Prostate gland (tissue), 2 donors: ENCODE results near the gene AURKA. TPM values are rescaled to one million over a fixed set of nuclear protein-coding genes. Genes with fewer than 3 reads are reported as not detected.

Source experiments
- DNase-seq: peaks from one replicate; pipeline ENCODE4 v3.0.0-alpha.2; 2019; ENCODE audit warnings: low spot score
- H3K27ac ChIP-seq, 2 donors: fragments of 200-600 bp; sonication (generic); 2 replicates each; pipeline ENCODE4 v1.5.1; 2017 to 2019
- H3K27me3 ChIP-seq: fragments of 200-600 bp; sonication (generic); replicated peaks from 2 replicates; pipeline ENCODE4 v1.5.1; 2019; ENCODE audit not compliant: insufficient read depth
- H3K36me3 ChIP-seq, 2 donors: fragments of 200-600 bp; sonication (generic); 1 replicate in 1 of 2; 2 replicates in 1 of 2; pipeline versions ENCODE4 v1.5.1 to v1.8.1; 2017 to 2019
- H3K4me1 ChIP-seq: fragments of 200-600 bp; sonication (generic); replicated peaks from 2 replicates; pipeline ENCODE4 v1.5.1; 2019
- H3K4me3 ChIP-seq, 2 donors: fragments of 200-600 bp; sonication (generic); 2 replicates each; pipeline ENCODE4 v1.5.1; 2017 to 2019
- H3K9me3 ChIP-seq: fragments of 200-600 bp; sonication (generic); 2 replicates; pipeline ENCODE4 v1.5.1; 2017
- POLR2A ChIP-seq: fragments of 450-650 bp; IDR thresholded peaks from one replicate; pipeline ENCODE4 v1.6.1; 2016; ENCODE audit warnings: antibody characterized with exemption, mild to moderate bottlenecking
- POLR2AphosphoS5 ChIP-seq: sonication (generic); formaldehyde crosslinking; IDR thresholded peaks from one replicate; pipeline ENCODE4 v1.6.1; 2017; ENCODE audit warnings: antibody characterized with exemption
- WGBS: methylation state at CpG from one replicate; pipeline ENCODE4 v1.1.5; 2018; 5-methylcytosine and 5-hydroxymethylcytosine counted together
- intact Hi-C: fragments of 100-400 bp; cut with DNase I; formaldehyde crosslinking; loops from one replicate; pipeline ENCODE4 v1.14.2; 2022
- total RNA-seq, 2 donors: library from RNA; depleted of rRNA; stranded (reverse); fragments of >200 nt; gene quantifications; one replicate each; pipeline ENCODE4 v1.1.0, GENCODE V29; 2016
- TF ChIP-seq, protein P1 (sequence below), 4 experiments: fragments of 200-600 bp in 2 of 4; fragments of 450-650 bp in 2 of 4; sonication (generic) in 2 of 4; IDR thresholded peaks; 1 replicate in 3 of 4; 2 replicates in 1 of 4; pipeline ENCODE4 v1.5.1; 2016 to 2019; ENCODE audit warnings: antibody characterized with exemption in 4 of 4, mild to moderate bottlenecking in 2 of 4, moderate library complexity in 2 of 4

Gene AURKA
- total RNA-seq, 2 donors from 2014 or later = 2.6 to 9.9 TPM

DNA sequence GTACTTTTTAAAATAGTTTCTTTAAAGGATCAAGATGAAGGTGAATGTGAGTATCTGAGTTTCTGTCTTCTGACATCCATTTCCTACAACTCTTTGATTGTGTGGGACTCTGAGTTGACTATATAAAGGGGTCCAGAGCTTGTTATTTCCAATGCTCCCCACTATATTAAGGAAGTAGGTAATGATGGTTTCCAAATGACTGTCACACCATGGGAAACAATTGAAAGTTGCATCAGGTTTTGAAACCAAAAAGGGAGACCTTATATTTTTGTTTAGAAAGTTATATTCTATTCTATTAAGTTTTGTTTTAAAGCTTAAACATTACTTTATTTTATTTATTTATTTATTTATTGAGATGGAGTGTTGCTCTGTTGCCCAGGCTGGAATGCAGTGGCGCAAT is 31.2 kb upstream of the AURKA start:
- no peak for DNase-seq
- 100% methylated on average over 1 of the region's 1 CpG for WGBS
- intact Hi-C loops = no loop called here
- no peaks in the 10 kb centered on the region for H3K9me3 ChIP-seq
- no peaks in the 10 kb centered on the region for H3K36me3 ChIP-seq
- H3K27me3 ChIP-seq = no peaks in the 10 kb centered on the region
- TF ChIP-seq POLR2A (no peak), POLR2AphosphoS5 (no peak)
- TF ChIP-seq, protein P1, sequence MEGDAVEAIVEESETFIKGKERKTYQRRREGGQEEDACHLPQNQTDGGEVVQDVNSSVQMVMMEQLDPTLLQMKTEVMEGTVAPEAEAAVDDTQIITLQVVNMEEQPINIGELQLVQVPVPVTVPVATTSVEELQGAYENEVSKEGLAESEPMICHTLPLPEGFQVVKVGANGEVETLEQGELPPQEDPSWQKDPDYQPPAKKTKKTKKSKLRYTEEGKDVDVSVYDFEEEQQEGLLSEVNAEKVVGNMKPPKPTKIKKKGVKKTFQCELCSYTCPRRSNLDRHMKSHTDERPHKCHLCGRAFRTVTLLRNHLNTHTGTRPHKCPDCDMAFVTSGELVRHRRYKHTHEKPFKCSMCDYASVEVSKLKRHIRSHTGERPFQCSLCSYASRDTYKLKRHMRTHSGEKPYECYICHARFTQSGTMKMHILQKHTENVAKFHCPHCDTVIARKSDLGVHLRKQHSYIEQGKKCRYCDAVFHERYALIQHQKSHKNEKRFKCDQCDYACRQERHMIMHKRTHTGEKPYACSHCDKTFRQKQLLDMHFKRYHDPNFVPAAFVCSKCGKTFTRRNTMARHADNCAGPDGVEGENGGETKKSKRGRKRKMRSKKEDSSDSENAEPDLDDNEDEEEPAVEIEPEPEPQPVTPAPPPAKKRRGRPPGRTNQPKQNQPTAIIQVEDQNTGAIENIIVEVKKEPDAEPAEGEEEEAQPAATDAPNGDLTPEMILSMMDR (IDR thresholded peaks at IDR 0.05) = no peak
- no peak overlapping the region for H3K27ac ChIP-seq
- no peak overlapping the region for H3K4me3 ChIP-seq
- H3K4me1 ChIP-seq = no peaks in the 10 kb centered on the region

DNA sequence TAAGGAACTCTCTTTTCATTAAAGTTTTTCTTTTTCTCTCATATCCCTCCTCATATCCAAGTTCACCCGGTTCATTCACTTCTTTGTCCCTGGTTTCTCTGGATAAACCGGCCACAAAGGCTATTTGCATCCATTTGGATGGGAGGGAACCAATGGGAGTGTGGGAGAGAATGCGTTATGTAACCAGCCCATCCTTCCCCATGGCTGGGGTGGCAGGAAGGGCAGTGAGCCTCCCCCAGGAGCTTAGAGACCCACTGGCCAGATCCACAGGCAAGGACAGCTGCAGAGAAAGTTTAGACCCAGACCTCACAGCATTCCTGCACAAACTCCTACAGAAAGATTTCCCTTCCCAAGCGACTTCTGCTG is 30.8 kb upstream of the AURKA start:
- intact Hi-C loops = no loop called here
- Histone ChIP-seq H3K36me3 (no peaks in the 10 kb centered on the region), H3K27me3 (no peaks in the 10 kb centered on the region), H3K4me1 (no peaks in the 10 kb centered on the region), H3K27ac (no peak overlapping the region), H3K9me3 (no peaks in the 10 kb centered on the region), H3K4me3 (no peak overlapping the region)
- DNase-seq = no peak
- 60% methylated on average over 4 of the region's 4 CpGs for WGBS
- TF ChIP-seq, protein P1 (IDR thresholded peaks at IDR 0.05) = no peak
- TF ChIP-seq POLR2AphosphoS5 (no peak), POLR2A (no peak)

DNA sequence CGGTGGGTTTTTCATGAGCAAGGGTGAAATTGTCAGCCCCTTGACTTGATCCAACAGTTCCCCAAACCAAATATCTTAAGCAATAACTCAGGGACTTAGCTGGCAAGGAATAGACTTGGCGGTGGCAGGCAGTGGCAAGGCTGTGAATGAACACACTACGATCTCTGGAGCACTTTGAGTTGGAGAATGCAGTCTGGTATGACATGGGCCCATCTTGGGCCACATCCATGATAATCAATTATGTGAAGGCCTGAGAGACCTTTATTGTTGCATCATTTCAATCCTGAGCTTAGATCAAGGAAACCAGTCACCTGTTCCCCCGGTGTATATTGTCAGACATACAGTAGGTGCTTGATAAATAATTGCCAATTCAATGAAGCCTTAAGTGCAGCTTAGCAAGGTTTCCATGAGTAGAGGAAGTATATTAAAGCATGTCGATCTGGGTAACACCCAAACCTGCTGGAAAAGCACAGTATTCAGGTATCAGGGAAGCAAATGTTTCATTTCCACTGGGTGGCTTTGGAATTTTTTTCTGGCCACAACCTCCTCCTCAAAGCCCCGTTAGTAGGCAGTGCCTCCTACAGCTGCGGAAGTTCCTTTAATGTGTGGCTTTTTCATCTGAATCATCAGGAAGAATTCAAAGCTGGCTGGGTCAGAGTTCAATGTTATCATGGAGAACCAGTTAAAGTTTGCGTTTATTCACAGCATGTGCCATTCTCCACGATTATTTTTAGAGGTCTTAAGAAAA is 30.2 kb upstream of the AURKA start:
- 80% methylated on average over 9 of the region's 9 CpGs for WGBS
- Histone ChIP-seq H3K27ac (no peak overlapping the region), H3K9me3 (no peaks in the 10 kb centered on the region), H3K27me3 (no peaks in the 10 kb centered on the region), H3K36me3 (no peaks in the 10 kb centered on the region), H3K4me3 (no peak overlapping the region), H3K4me1 (no peaks in the 10 kb centered on the region)
- intact Hi-C loops = no loop called here
- TF ChIP-seq POLR2AphosphoS5 (no peak), POLR2A (no peak)
- TF ChIP-seq, protein P1 (IDR thresholded peaks at IDR 0.05) = no peak
- DNase-seq = no peak

DNA sequence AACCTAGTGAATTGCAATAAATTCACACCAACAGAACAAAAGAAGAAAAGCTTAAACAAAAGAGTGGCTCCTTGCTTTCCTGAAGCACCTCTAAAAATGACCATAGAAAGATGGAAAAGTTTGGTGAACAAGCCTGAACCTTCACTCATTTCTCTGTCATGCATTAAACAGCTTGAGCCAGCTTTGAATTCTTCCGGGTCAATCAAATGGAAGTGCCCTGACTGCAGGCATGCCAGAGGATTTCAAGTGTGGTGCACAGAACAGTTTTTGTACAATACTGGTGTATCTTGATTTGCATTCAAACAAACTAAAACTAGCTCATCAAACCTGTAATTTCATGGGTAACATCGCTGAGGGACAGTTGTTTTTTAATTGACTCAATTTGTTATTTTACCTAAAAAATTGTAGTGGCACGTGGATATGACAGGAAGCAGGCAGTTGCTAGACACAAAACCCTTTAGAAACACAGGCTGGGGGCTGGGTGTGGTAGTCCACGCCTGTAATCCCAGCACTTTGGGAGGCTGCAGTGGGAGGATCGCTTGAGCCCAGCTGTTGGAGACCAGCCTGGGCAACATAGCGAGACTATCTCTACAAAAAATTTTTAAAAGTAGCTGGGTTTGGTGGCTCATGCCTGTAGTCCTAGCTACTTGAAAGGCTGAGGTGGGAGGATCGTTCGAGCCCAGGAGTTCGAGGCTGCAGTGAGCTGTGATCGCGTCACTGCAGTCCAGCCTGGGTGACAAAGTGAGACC is 29.1 kb upstream of the AURKA start:
- H3K4me3 ChIP-seq = no peak overlapping the region
- H3K27me3 ChIP-seq = no peaks in the 10 kb centered on the region
- no peak overlapping the region for H3K27ac ChIP-seq
- TF ChIP-seq, protein P1 (IDR thresholded peaks at IDR 0.05) = no peak
- no peak for TF ChIP-seq POLR2A
- TF ChIP-seq POLR2AphosphoS5 = no peak
- no peaks in the 10 kb centered on the region for H3K36me3 ChIP-seq
- no peaks in the 10 kb centered on the region for H3K9me3 ChIP-seq
- WGBS = 80% methylated on average over 11 of the region's 11 CpGs
- no peak for DNase-seq
- intact Hi-C loops = no loop called here
- H3K4me1 ChIP-seq = no peaks in the 10 kb centered on the region
